Adrenal gland (tissue), 5 donors: Measurements from ENCODE around the gene STAB2.

Experiments
- POLR2A ChIP-seq, 2 donors: fragments of 450-650 bp; IDR thresholded peaks; one replicate each; pipeline ENCODE4 v1.6.1; 2017; ENCODE audit warnings: antibody characterized with exemption in 2 of 2, mild to moderate bottlenecking in 2 of 2, moderate library complexity in 1 of 2
- TF ChIP-seq, protein P1 (sequence below), 6 experiments: fragments of 450-650 bp in 4 of 6; fragments of 200-600 bp in 2 of 6; sonication (generic) in 1 of 6; IDR thresholded peaks; 1 replicate in 5 of 6; 2 replicates in 1 of 6; pipeline versions ENCODE4 v1.5.1 to v1.8.0; 2016 to 2021; ENCODE audit warnings: antibody characterized with exemption in 6 of 6, mild to moderate bottlenecking in 2 of 6, moderate library complexity in 1 of 6
- donor health status: DM: no; HTN: no; CAD: no.

DNA sequence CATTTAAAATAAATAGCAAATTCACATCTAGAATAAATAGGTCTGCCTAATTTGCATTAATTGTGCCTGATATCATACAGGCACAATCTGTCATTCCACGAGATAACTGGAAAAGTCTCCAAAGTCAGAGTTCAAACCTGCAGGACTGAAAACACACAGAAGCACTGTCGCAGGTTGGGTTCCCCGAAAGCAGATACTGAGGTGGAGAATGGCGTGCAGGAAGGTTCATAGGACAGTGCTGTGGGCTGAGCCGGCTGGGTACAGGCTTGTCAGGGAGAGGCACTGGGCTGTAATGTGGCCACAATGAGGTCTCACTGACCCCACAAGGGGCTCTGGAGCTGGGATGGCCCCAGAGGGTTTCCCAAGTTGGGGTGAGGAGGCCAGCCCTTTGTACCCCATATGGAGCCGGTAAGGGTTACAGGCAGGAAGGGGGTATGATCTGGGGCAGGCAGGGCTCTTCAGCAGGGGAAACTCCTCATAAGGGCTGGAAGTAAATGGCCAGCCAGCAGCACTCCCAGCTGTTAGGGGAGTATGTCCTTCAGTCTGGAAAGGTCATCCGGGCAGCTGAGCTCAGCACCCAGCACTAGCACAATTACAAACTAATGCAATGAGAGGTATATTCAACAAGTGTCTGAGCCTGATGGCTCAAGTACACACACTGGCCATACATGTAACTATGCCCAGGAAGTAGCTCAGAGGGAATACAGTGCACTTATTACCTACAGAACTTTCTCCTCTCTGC lies 185.5 kb downstream of the STAB2 start:
- no peak for TF ChIP-seq POLR2A (IDR thresholded peaks at IDR 0.05)
- TF ChIP-seq, protein P1, sequence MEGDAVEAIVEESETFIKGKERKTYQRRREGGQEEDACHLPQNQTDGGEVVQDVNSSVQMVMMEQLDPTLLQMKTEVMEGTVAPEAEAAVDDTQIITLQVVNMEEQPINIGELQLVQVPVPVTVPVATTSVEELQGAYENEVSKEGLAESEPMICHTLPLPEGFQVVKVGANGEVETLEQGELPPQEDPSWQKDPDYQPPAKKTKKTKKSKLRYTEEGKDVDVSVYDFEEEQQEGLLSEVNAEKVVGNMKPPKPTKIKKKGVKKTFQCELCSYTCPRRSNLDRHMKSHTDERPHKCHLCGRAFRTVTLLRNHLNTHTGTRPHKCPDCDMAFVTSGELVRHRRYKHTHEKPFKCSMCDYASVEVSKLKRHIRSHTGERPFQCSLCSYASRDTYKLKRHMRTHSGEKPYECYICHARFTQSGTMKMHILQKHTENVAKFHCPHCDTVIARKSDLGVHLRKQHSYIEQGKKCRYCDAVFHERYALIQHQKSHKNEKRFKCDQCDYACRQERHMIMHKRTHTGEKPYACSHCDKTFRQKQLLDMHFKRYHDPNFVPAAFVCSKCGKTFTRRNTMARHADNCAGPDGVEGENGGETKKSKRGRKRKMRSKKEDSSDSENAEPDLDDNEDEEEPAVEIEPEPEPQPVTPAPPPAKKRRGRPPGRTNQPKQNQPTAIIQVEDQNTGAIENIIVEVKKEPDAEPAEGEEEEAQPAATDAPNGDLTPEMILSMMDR (IDR thresholded peaks at IDR 0.05), result no peak
